D721Med (cell line): ENCODE results near the gene AHNAK.
A peak's percentile ranks its signal among the peaks of the same experiment; 100 is the strongest.

Experiments
- DNase-seq: peaks from one replicate; pipeline ENCODE4 v3.0.0; 2011; ENCODE audit warnings: low spot score; ENCODE audit not compliant: insufficient read length
- FAIRE-seq: peaks from 2 replicates; lab custom pipeline; 2011; peaks lifted over from hg19 to GRCh38; lab: Jason Lieb, UNC
- CTCF ChIP-seq: IDR thresholded peaks from 2 replicates; pipeline ENCODE4 v1.5.1; 2012; ENCODE audit warnings: mild to moderate bottlenecking, control low read depth; ENCODE audit not compliant: insufficient read depth; ENCODE audit errors: missing control alignments

AHNAK gene

GRCh38 chr11:62546244-62546928, at the start of gene AHNAK:
TSS of gene AHNAK (minus strand) at chr11:62546806. CDS start at chr11:62536098, 10,708 bp downstream.
- DNase-seq = no peak
- FAIRE-seq = no peak
- no peak for TF ChIP-seq CTCF

GRCh38 chr11:62595124-62595523, 48.5 kb upstream of the AHNAK start:
- DNase-seq (no peak), FAIRE-seq (no peak)
- TF ChIP-seq CTCF = no peak

GRCh38 chr11:62593434-62594044, 46.9 kb upstream of the AHNAK start:
- TF ChIP-seq CTCF = peak; percentile 75
- FAIRE-seq = no peak
- no peak for DNase-seq

- no peak for TF ChIP-seq CTCF
- FAIRE-seq = no peak
These were observed 46.4 kb upstream of the AHNAK start for GRCh38 chr11:62592989-62593421.

GRCh38 chr11:62592146-62592815, 45.7 kb upstream of the AHNAK start:
- DNase-seq (no peak), FAIRE-seq (no peak)
- TF ChIP-seq CTCF = no peak

More at GRCh38 chr11:62592989-62593421, 46.4 kb upstream of the AHNAK start:
- no peak for DNase-seq

- FAIRE-seq (peak; percentile 70), DNase-seq (peak; percentile 75)
- no peak for TF ChIP-seq CTCF
These were observed 45.0 kb upstream of the AHNAK start, which contains the start of gene TUT1 for GRCh38 chr11:62591448-62592145. TSS of gene TUT1 (minus strand) at chr11:62591523. CDS start at chr11:62591485, 38 bp downstream.
